ENCODE data around the gene IQGAP3. TPM values are rescaled to one million over a fixed set of nuclear protein-coding genes. Genes with fewer than 3 reads are reported as not detected.
A peak's percentile ranks its signal among the peaks of the same experiment; 100 is the strongest.

IQGAP3 gene

DNA sequence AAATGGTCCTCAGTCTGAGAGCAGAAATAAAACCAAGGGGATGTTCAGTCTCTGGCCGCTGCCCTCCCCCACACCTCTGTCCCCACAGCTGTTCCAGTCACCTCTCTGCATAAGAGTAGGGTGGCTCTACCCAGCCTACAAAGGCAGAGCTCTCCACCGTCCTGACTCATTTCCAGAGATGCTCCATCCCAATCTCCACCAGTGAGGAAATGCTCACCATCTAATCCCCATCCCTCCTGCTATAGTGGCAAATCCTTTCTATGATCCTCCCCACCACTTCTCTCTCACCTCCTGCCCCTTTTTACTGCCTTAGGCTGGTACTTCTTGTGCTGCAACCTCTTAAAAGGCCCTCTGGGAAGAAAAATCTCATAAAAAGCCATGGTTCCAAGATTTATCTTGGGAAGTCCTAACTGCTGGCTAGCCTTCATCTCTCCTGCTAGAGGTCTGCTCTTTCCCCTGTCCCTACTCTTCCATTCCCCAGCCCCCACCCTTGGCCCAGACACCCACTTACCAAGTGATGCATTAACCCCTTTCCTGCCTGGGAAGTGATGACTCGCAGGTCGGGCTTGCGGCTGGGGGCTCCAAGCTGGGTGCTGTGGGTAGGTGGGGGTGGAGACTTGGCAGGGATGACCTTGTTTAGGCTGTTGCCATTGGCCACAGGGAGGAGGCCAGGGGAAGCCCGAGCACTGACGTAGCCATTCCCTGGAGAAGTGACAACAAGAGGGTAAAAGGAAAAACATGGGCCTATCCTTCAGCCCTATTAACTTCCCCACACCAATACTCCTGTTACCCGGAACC, 95.7 kb downstream of the IQGAP3 start:
- Histone ChIP-seq H3K79me1 (replicated peaks; ENCODE audit: low read length, poor library complexity, severe bottlenecking) (peaks cover 54% of the 10 kb centered on the region), H3K27me3 (ENCODE audit: control insufficient read depth in 1 of 2, insufficient read depth in 1 of 2, low read length in 2 of 2) (no peaks in the 10 kb centered on the region), H3K14ac (ENCODE audit: low read length in 2 of 2) (no peak overlapping the region), H4K8ac (ENCODE audit: low read length) (no peak overlapping the region), H3K9me3 (ENCODE audit: control insufficient read depth, low read length) (no peaks in the 10 kb centered on the region), H3K18ac (ENCODE audit: low read depth in 1 of 2, low read length in 2 of 2) (no peak overlapping the region), H2BK5ac (ENCODE audit: low read depth, low read length, poor library complexity, severe bottlenecking) (no peak overlapping the region), H3K4me3 (ENCODE audit: insufficient read depth in 1 of 2, low read depth in 1 of 2, low read length in 2 of 2) (peak overlapping the region in 1 of 2 experiments; percentile 19), H3K4me2 (ENCODE audit: low read length, poor library complexity, severe bottlenecking) (no peak overlapping the region), H4K91ac (ENCODE audit: low read length) (no peak overlapping the region), H2AK5ac (ENCODE audit: low read length, severe bottlenecking) (no peak overlapping the region), H2BK15ac (ENCODE audit: low read depth, poor library complexity, severe bottlenecking) (no peak overlapping the region), H3K23ac (ENCODE audit: low read length in 2 of 2) (no peak overlapping the region), H3K9ac (ENCODE audit: low read length) (peak overlapping the region; percentile 84), H3K4me1 (ENCODE audit: control insufficient read depth, insufficient read depth, low read depth, low read length) (peaks cover 12% of the 10 kb centered on the region), H3K36me3 (ENCODE audit: control insufficient read depth in 1 of 2, insufficient read depth in 2 of 2, low read depth in 1 of 2, low read length in 2 of 2) (peaks cover 91 to 92% of the 10 kb centered on the region in 2 experiments), H2BK120ac (ENCODE audit: low read depth, low read length) (no peak overlapping the region), H3K27ac (ENCODE audit: low read length, poor library complexity, severe bottlenecking) (no peak overlapping the region), H2BK12ac (ENCODE audit: low read length in 2 of 2) (no peak overlapping the region), H2AFZ (ENCODE audit: low read depth, low read length) (no peak overlapping the region), H3K4ac (ENCODE audit: low read depth in 1 of 2, low read length in 2 of 2) (no peak overlapping the region)
- peak; percentile 66 for DNase-seq
- WGBS: 24% methylated on average over 5 of the region's 8 CpGs

DNA sequence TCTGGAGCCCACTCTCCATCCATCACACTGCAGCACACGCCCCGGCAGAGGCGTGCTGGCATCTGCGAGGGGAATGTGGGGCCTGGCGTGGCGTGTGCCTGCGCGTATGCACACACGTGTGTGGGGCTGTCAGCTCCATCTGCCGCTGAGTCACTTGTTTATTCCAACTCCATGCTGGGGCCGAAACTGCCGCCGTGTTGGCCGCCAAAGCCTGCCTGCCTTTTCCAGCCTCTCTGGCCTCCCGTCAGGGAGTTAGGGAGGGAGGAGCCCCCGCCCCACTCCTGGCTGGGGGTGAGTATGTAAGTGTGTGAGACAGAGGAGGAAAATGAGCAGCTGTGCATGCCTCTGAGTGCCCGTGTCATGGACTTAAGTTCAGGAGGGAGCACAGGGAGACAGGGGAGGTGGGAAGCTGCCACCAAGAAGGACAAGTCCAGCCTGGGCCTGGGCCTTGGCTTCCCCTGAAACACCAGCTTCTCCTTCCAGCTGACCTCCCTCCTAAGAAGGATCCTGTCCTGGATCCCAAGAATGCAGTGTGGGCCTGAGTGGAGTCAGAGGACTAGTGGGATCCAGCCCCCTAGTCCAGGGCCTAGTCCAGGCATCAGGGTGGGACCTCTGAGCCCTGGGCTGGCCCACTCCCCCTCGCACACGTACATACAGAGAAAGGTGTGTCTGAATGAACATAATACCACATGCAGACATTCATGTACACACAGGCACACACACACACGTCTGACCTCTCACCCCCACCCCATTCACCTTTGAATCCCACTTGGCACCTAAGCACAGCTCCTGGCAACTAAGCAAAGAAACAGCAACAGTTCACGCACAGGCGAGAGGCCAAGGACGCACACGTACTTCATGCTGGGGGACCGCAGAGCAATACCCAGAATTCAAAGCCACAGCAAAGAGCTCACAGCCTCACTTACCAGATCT, 96.5 kb downstream of the IQGAP3 start:
- DNase-seq: peak; percentile 87
- Histone ChIP-seq H3K4me1 (ENCODE audit: control insufficient read depth, insufficient read depth, low read depth, low read length) (peaks cover 15% of the 10 kb centered on the region), H3K36me3 (ENCODE audit: control insufficient read depth in 1 of 2, insufficient read depth in 2 of 2, low read depth in 1 of 2, low read length in 2 of 2) (peaks cover 90% of the 10 kb centered on the region in 2 experiments), H3K18ac (ENCODE audit: low read depth in 1 of 2, low read length in 2 of 2) (no peak overlapping the region), H3K14ac (ENCODE audit: low read length in 2 of 2) (no peak overlapping the region), H2BK12ac (ENCODE audit: low read length in 2 of 2) (peak overlapping the region in 1 of 2 experiments; percentile 4), H3K9me3 (ENCODE audit: control insufficient read depth, low read length) (no peaks in the 10 kb centered on the region), H3K27me3 (ENCODE audit: control insufficient read depth in 1 of 2, insufficient read depth in 1 of 2, low read length in 2 of 2) (no peaks in the 10 kb centered on the region), H3K4me2 (ENCODE audit: low read length, poor library complexity, severe bottlenecking) (no peak overlapping the region), H3K4me3 (ENCODE audit: insufficient read depth in 1 of 2, low read depth in 1 of 2, low read length in 2 of 2) (peak overlapping the region in 1 of 2 experiments; percentile 8), H3K4ac (ENCODE audit: low read depth in 1 of 2, low read length in 2 of 2) (no peak overlapping the region), H2AK5ac (ENCODE audit: low read length, severe bottlenecking) (no peak overlapping the region), H2BK15ac (ENCODE audit: low read depth, poor library complexity, severe bottlenecking) (no peak overlapping the region), H3K27ac (ENCODE audit: low read length, poor library complexity, severe bottlenecking) (no peak overlapping the region), H3K79me1 (replicated peaks; ENCODE audit: low read length, poor library complexity, severe bottlenecking) (peaks cover 54% of the 10 kb centered on the region), H2BK5ac (ENCODE audit: low read depth, low read length, poor library complexity, severe bottlenecking) (no peak overlapping the region), H4K91ac (ENCODE audit: low read length) (peak overlapping the region; percentile 47), H3K23ac (ENCODE audit: low read length in 2 of 2) (peak overlapping the region in 1 of 2 experiments; percentile 11), H2BK120ac (ENCODE audit: low read depth, low read length) (no peak overlapping the region), H2AFZ (ENCODE audit: low read depth, low read length) (no peak overlapping the region), H4K8ac (ENCODE audit: low read length) (no peak overlapping the region), H3K9ac (ENCODE audit: low read length) (peak overlapping the region; percentile 84)
- 80% methylated on average over 25 of the region's 25 CpGs for WGBS

Small RNA genes within 50 kb of the gene (small RNA-seq; reads per million reads assigned to genes)
- gene RF00019 (ENCODE audit: low read depth): not detected

Measured in mesenchymal stem cell (in vitro differentiated cells and primary cell).